SK-N-SH (cell line): ENCODE measurements around the gene SLC49A3. TPM values are rescaled to one million over a fixed set of nuclear protein-coding genes. Genes with fewer than 3 reads are reported as not detected.

Experiments
- CTCF ChIA-PET: fragments of 300-600, 350-600 bp; formaldehyde crosslinking; extraction: SDS; loops from one replicate; lab custom pipeline; 2021; lab: Yijun Ruan, JAX
- POLR2A ChIA-PET: fragments of 350-600 bp; sonication (Branson Sonifier 250); formaldehyde crosslinking; extraction: SDS; loops from one replicate; lab custom pipeline; 2020; ENCODE audit warnings: antibody characterized with exemption, inconsistent platforms; lab: Yijun Ruan, JAX
- DNase-seq: peaks from one replicate; pipeline ENCODE4 v3.0.0; 2012
- H2AFZ ChIP-seq: fragments of 200-600 bp; sonication (generic); 2 replicates; pipeline ENCODE4 v1.8.1; 2016; ENCODE audit warnings: antibody characterized with exemption, mild to moderate bottlenecking, low read depth
- H3F3A ChIP-seq: fragments of 200-600 bp; sonication (generic); replicated peaks from 2 replicates; pipeline ENCODE3; 2016; ENCODE audit warnings: antibody characterized with exemption, mild to moderate bottlenecking; ENCODE audit not compliant: insufficient read depth
- H3K27ac ChIP-seq, 2 experiments: fragments of 200-500 bp in 1 of 2; fragments of 200-600 bp in 1 of 2; sonication (Bioruptor generic) in 1 of 2; sonication (generic), shearing (Covaris generic) in 1 of 2; 2 replicates each; pipeline versions ENCODE4 v1.5.1 to v1.6.1; 2014 to 2016; ENCODE audit warnings: low read depth in 2 of 2, inconsistent platforms in 1 of 2, low read length in 1 of 2, mild to moderate bottlenecking in 1 of 2, mixed read lengths in 1 of 2
- H3K27me3 ChIP-seq: fragments of 200-600 bp; sonication (generic), shearing (Covaris generic); 2 replicates; pipeline ENCODE4 v1.6.1; 2016; ENCODE audit warnings: mixed run types; ENCODE audit not compliant: insufficient read depth
- H3K36me3 ChIP-seq, 2 experiments: fragments of 200-500 bp in 1 of 2; fragments of 200-600 bp in 1 of 2; sonication (Bioruptor generic) in 1 of 2; sonication (generic) in 1 of 2; replicated peaks in 1 of 2; 2 replicates each; pipeline versions ENCODE3 to v1.5.1; 2014 to 2016; ENCODE audit warnings: low read length in 1 of 2, mild to moderate bottlenecking in 1 of 2; ENCODE audit not compliant: insufficient read depth in 2 of 2, control insufficient read depth in 1 of 2
- H3K4me1 ChIP-seq, 2 experiments: fragments of 200-500 bp in 1 of 2; fragments of 200-600 bp in 1 of 2; sonication (Bioruptor generic) in 1 of 2; sonication (generic), shearing (Covaris generic) in 1 of 2; 2 replicates each; pipeline versions ENCODE4 v1.5.1 to v1.6.1; 2014 to 2016; ENCODE audit warnings: low read depth in 1 of 2, low read length in 1 of 2, mixed run types in 1 of 2; ENCODE audit not compliant: insufficient read depth in 2 of 2, control insufficient read depth in 1 of 2
- H3K4me2 ChIP-seq: fragments of 200-600 bp; sonication (generic), shearing (Covaris generic); 2 replicates; pipeline ENCODE4 v1.6.1; 2017; ENCODE audit warnings: mixed run types
- H3K4me3 ChIP-seq, 2 experiments: fragments of 200-500 bp in 1 of 2; fragments of 200-600 bp in 1 of 2; sonication (Bioruptor generic) in 1 of 2; sonication (generic), shearing (Covaris generic) in 1 of 2; 2 replicates each; pipeline versions ENCODE4 v1.5.1 to v1.8.1; 2014 to 2016; ENCODE audit warnings: low read depth in 2 of 2, inconsistent platforms in 1 of 2, low read length in 1 of 2, mild to moderate bottlenecking in 1 of 2, mixed read lengths in 1 of 2, moderate library complexity in 1 of 2
- H3K79me2 ChIP-seq: fragments of 200-600 bp; sonication (generic); 2 replicates; pipeline ENCODE4 v1.8.1; 2017; ENCODE audit warnings: mild to moderate bottlenecking; ENCODE audit not compliant: insufficient read depth
- H3K9ac ChIP-seq: fragments of 200-600 bp; sonication (generic); 2 replicates; pipeline ENCODE4 v1.6.1; 2017; ENCODE audit warnings: mixed run types
- H3K9me2 ChIP-seq: fragments of 200-600 bp; sonication (generic); 2 replicates; pipeline ENCODE4 v1.6.1; 2017; ENCODE audit warnings: mixed run types
- H3K9me3 ChIP-seq: fragments of 200-600 bp; sonication (generic); 2 replicates; pipeline ENCODE4 v1.6.1; 2017; ENCODE audit warnings: mixed run types, mild to moderate bottlenecking, moderate library complexity
- H4K20me1 ChIP-seq: fragments of 200-600 bp; sonication (generic); 2 replicates; pipeline ENCODE4 v1.6.1; 2017; ENCODE audit warnings: mild to moderate bottlenecking, mixed run types; ENCODE audit not compliant: insufficient read depth
- CHD2 ChIP-seq: fragments of 150-350 bp; IDR thresholded peaks from 2 replicates; pipeline ENCODE4 v1.6.1; 2018; ENCODE audit warnings: low read length; ENCODE audit not compliant: partially characterized antibody
- EP300 ChIP-seq, 2 experiments: IDR thresholded peaks; 2 replicates each; pipeline versions ENCODE4 v1.4.0 to v1.6.1; 2012; ENCODE audit warnings: borderline replicate concordance in 1 of 2, low read depth in 1 of 2, low read length in 1 of 2
- EZH2phosphoT487 ChIP-seq: fragments of 200-600 bp; sonication (generic); IDR thresholded peaks from 2 replicates; pipeline ENCODE4 v1.6.1; 2017; ENCODE audit warnings: low read depth, mixed run types, mild to moderate bottlenecking, antibody characterized with exemption, moderate library complexity, borderline replicate concordance
- GABPA ChIP-seq: IDR thresholded peaks from 2 replicates; pipeline ENCODE4 v1.4.0; 2012; ENCODE audit warnings: low read depth, mild to moderate bottlenecking
- JUND ChIP-seq: IDR thresholded peaks from 2 replicates; pipeline ENCODE4 v1.4.0; 2012
- MEF2A ChIP-seq: IDR thresholded peaks from 2 replicates; pipeline ENCODE4 v1.4.0; 2012; ENCODE audit warnings: low read depth, borderline replicate concordance
- RAD21 ChIP-seq: IDR thresholded peaks from 2 replicates; pipeline ENCODE4 v1.6.1; 2012; ENCODE audit warnings: mild to moderate bottlenecking, low read length
- RFX5 ChIP-seq: IDR thresholded peaks from 2 replicates; pipeline ENCODE4 v1.6.1; 2012; ENCODE audit warnings: mild to moderate bottlenecking, improper control_type of control experiment, low read length
- SIN3A ChIP-seq: IDR thresholded peaks from 2 replicates; pipeline ENCODE4 v1.6.1; 2012; ENCODE audit warnings: low read depth, mild to moderate bottlenecking, low read length, moderate library complexity, borderline replicate concordance
- TAF1 ChIP-seq: IDR thresholded peaks from 2 replicates; pipeline ENCODE4 v1.6.1; 2012; ENCODE audit warnings: low read depth, mild to moderate bottlenecking, low read length, moderate library complexity, borderline replicate concordance
- TEAD4 ChIP-seq: IDR thresholded peaks from 2 replicates; pipeline ENCODE4 v1.4.0; 2012; ENCODE audit warnings: mild to moderate bottlenecking, borderline replicate concordance; ENCODE audit not compliant: insufficient read depth
- YY1 ChIP-seq: IDR thresholded peaks from 2 replicates; pipeline ENCODE4 v1.4.0; 2012; ENCODE audit warnings: low read depth, mild to moderate bottlenecking
- WGBS: methylation state at CpG from one replicate; pipeline ENCODE4 v1.1.6; 2017; ENCODE audit warnings: low lambda C conversion rate; 5-methylcytosine and 5-hydroxymethylcytosine counted together
- polyA plus RNA-seq, 3 experiments: library from polyadenylated mRNA; depleted of rRNA; stranded (reverse); fragments of >200 nt; gene quantifications; 2 replicates each; pipeline ENCODE4 v1.2.3, GENCODE V29; 2012
- TF ChIP-seq, protein P1 (sequence below): IDR thresholded peaks from 2 replicates; pipeline ENCODE4 v1.4.0; 2012; ENCODE audit warnings: low read depth, borderline replicate concordance

The SLC49A3 gene
- polyA plus RNA-seq, 1 of the 3 experiments (the other 2 are of a cell fraction) = 0.05 TPM

DNA sequence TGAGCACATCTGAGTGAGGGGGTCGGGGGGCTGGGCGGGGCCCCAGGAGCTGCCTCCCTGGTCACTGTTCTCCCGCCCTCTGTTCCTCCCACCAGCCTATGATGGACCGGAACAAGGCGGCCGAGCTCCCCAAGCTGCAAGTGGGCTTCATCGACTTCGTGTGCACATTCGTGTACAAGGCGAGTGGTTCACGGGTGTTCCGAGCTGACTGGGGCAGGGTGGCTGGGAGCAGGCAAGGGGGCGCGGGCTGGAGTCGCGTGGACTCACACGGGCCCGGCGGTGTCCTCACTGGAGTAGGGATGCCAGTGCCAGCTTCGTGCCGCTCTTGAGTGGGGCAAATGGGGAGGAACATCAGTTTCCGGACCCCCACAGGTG is 22.5 kb downstream of the SLC49A3 start:
- H3K27me3 ChIP-seq = no peaks in the 10 kb centered on the region
- H3K9me2 ChIP-seq = no peaks in the 10 kb centered on the region
- 84% methylated on average over 16 of the region's 22 CpGs for WGBS
- H3K9me3 ChIP-seq = no peaks in the 10 kb centered on the region
- H3K36me3 ChIP-seq = peaks cover 0 to 8% of the 10 kb centered on the region in 2 experiments
- ChIA-PET POLR2A (interaction anchor here (1.2 to 1.6 kb wide), 2 partner anchors 8 to 18 kb away, joined by 4 read pairs; partner anchors contain the start of genes ATP5ME and MYL5), CTCF (interaction anchor here (2.1 to 2.2 kb wide), 2 partner anchors 17 to 63 kb away, joined by 5 to 10 read pairs; no protein-coding TSS in a partner anchor)
- no peak overlapping the region for H3K9ac ChIP-seq
- H3K4me2 ChIP-seq = no peak overlapping the region
- H3K4me3 ChIP-seq = no peak overlapping the region
- no peak overlapping the region for H3K27ac ChIP-seq
- H2AFZ ChIP-seq = no peak overlapping the region
- TF ChIP-seq EP300 (IDR thresholded peaks at IDR 0.05; ENCODE audit: borderline replicate concordance in 1 of 2, low read depth in 1 of 2, low read length in 1 of 2) (no peak), EZH2phosphoT487 (no peak), SIN3A (no peak), GABPA (no peak), TEAD4 (no peak)
- TF ChIP-seq, protein P1, sequence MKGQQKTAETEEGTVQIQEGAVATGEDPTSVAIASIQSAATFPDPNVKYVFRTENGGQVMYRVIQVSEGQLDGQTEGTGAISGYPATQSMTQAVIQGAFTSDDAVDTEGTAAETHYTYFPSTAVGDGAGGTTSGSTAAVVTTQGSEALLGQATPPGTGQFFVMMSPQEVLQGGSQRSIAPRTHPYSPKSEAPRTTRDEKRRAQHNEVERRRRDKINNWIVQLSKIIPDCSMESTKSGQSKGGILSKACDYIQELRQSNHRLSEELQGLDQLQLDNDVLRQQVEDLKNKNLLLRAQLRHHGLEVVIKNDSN = no peak
- H3K4me1 ChIP-seq = peaks cover 0 to 22% of the 10 kb centered on the region in 2 experiments; a peak in 1 of 4 replicates
- H4K20me1 ChIP-seq = no peaks in the 10 kb centered on the region
- H3F3A ChIP-seq = no peaks in the 10 kb centered on the region
- no peaks in the 10 kb centered on the region for H3K79me2 ChIP-seq
- no peak for DNase-seq

DNA sequence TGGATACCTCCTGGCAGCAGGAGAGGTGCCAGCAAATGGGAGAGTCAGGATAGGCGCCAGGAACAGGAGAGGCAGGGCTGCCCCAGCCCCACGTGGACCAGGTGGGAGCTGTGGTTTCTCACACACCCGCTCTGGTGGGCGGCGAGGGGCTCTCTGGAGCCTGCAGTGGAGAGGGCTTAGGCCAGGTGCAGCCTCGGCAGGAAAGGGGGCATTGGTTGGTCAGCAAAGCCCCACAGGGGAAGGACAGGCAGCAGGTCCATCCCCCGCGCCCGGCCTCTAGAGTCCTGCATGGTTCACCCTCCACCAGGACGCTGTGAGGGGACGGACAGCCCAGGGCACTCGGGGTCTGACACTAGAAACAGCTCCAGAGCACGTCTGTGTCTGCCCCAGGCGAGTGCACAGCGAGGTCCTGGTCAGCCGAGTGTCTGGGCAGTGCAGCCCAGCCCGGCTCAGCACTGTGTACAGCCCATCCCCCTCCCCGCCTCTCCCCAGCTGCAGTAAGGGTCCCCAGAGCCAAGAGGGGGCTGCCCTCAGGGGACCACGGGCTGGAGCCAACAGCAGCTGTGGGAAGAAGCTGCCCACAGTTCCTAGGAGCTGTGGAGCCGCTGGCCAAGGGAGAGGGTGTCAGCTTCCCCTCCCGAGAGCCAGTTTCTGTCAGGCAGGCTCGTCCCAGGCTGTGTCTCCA is 23.1 kb downstream of the SLC49A3 start:
- Histone ChIP-seq H3K4me2 (no peak overlapping the region), H4K20me1 (no peaks in the 10 kb centered on the region), H3K79me2 (no peaks in the 10 kb centered on the region), H3K4me1 (peaks cover 0 to 22% of the 10 kb centered on the region in 2 experiments; a peak in 1 of 4 replicates), H3K4me3 (no peak overlapping the region)
- TF ChIP-seq CHD2 (no peak), MEF2A (no peak), TAF1 (no peak), RAD21 (no peak), YY1 (no peak), JUND (no peak), RFX5 (no peak)
- TF ChIP-seq, all 33 proteins: peak for 0
- CTCF ChIA-PET = interaction anchor here (0.6 to 2.1 kb wide), 2 partner anchors 18 to 63 kb away, joined by 3 to 10 read pairs; no protein-coding TSS in a partner anchor
- Histone ChIP-seq H3K9me2 (no peaks in the 10 kb centered on the region), H3K27me3 (no peaks in the 10 kb centered on the region), H3F3A (no peaks in the 10 kb centered on the region), H3K27ac (no peak overlapping the region; a peak in 1 of 4 replicates), H3K9me3 (no peaks in the 10 kb centered on the region), H3K9ac (no peak overlapping the region), H3K36me3 (peaks cover 0 to 4% of the 10 kb centered on the region in 2 experiments), H2AFZ (no peak overlapping the region)
- 56% methylated on average over 5 of the region's 22 CpGs for WGBS
- POLR2A ChIA-PET = interaction anchor here (1.2 to 1.6 kb wide), 2 partner anchors 8 to 19 kb away, joined by 4 read pairs; partner anchors contain the start of genes ATP5ME and MYL5
- DNase-seq = no peak
